Measurements from ENCODE around the gene ZNF529. TPM values are rescaled to one million over a fixed set of nuclear protein-coding genes. Genes with fewer than 3 reads are reported as not detected.
A peak's percentile ranks its signal among the peaks of the same experiment; 100 is the strongest.

The ZNF529 gene
- total and polyA plus RNA-seq, 2 of the 13 experiments (the other 11 are each of a cell fraction or from before 2014, with no cell fraction given) = 9.3 to 10.6 TPM

- in situ Hi-C loops (cut with HindIII; ENCODE audit: extremely low pct_ligation_motif_present, low pct_unique_long_range_greater_than_20kb) = no loop called here
- peak; percentile 54 for DNase-seq (ENCODE audit: low spot score)
- peak overlapping the region; percentile 42 for H2AFZ ChIP-seq (ENCODE audit: low read length)
- intact Hi-C loops (cut with micrococcal nuclease; ENCODE audit: unreplicated experiment) = loop anchor here (2.0 kb wide), 1 partner anchor 32 kb away; the partner anchor contains the start of gene ZNF529
- ATAC-seq = peak; percentile 92
- peak overlapping the region; percentile 68 for H3K27ac ChIP-seq (ENCODE audit: extremely low read length, insufficient read depth, low read length)
- no peaks in the 10 kb centered on the region for H4K20me1 ChIP-seq (ENCODE audit: insufficient read depth, low read length)
- H3K27me3 ChIP-seq (ENCODE audit: control insufficient read depth in 1 of 2, insufficient read depth in 2 of 2, low read length in 2 of 2) = no peaks in the 10 kb centered on the region; a peak in 1 of 5 replicates
- no peak for FAIRE-seq
- peaks cover 0 to 7% of the 10 kb centered on the region in 2 experiments; a peak in 2 of 5 replicates for H3K36me3 ChIP-seq (replicated peaks in 1 of 2; ENCODE audit: control insufficient read depth in 1 of 2, insufficient read depth in 2 of 2, low read length in 2 of 2)
- ChIA-PET POLR2A (interaction anchor here (1.0 to 1.8 kb wide), 11 partner anchors 10 to 990 kb away, joined by 3 to 17 read pairs (median 4); partner anchors contain the start of genes ZNF146, ZNF260, ZNF345 and ZNF461), CTCF (ENCODE audit: low intra/inter-chr PET ratio, low total read pairs) (no interaction called here)
- peak overlapping the region; percentile 87 to 94 (median 93) for H3K4me3 ChIP-seq (replicated peaks in 1 of 3; ENCODE audit: insufficient read depth in 1 of 3, low read depth in 2 of 3, low read length in 3 of 3)
- BruUV-seq (replicated peaks) = no TSS peak
- peak overlapping the region; percentile 87 for H3K9ac ChIP-seq (ENCODE audit: insufficient read depth, low read depth, low read length)
- 7% methylated on average over 3 of the region's 21 CpGs for WGBS (ENCODE audit: low lambda C conversion rate)
- H3K4me1 ChIP-seq (ENCODE audit: insufficient read depth, low read length) = peaks cover 18% of the 10 kb centered on the region
- peak overlapping the region; percentile 92 for H3K4me2 ChIP-seq (ENCODE audit: low read depth, low read length)
- no peaks in the 10 kb centered on the region for H3K9me3 ChIP-seq (ENCODE audit: low read length)
- peaks cover 8% of the 10 kb centered on the region for H3K79me2 ChIP-seq (ENCODE audit: insufficient read depth, low read length)
- TF ChIP-seq ZNF746 (CRISPR knock-in tag; IDR thresholded peaks at IDR 0.05) (no peak), ZSCAN31 (CRISPR knock-in tag; IDR thresholded peaks at IDR 0.05; ENCODE audit: low read depth) (0 out of 2 replicates have a peak, but pooled peaks have one; percentile 33), ZNF343 (CRISPR knock-in tag; IDR thresholded peaks at IDR 0.05) (no peak), SIN3B (IDR thresholded peaks at IDR 0.05; ENCODE audit: low read length) (peak; percentile 82), RFX5 (IDR thresholded peaks at IDR 0.05; ENCODE audit: low read depth, low read length) (no peak), SUZ12 (IDR thresholded peaks at IDR 0.05; ENCODE audit: low read depth, low read length) (no peak), MXI1 (IDR thresholded peaks at IDR 0.05; ENCODE audit: borderline replicate concordance, low read depth, low read length) (peak; percentile 90; the same call in 2 of the 3 replicates), GABPA (IDR thresholded peaks at IDR 0.05; ENCODE audit: low read depth, low read length) (0 out of 2 replicates have a peak, but pooled peaks have one; percentile 14), GABPA (CRISPR knock-in tag; IDR thresholded peaks at IDR 0.05; ENCODE audit: low read depth) (no peak), TFDP2 (CRISPR knock-in tag; IDR thresholded peaks at IDR 0.05) (peak; percentile 90), NR1H2 (CRISPR knock-in tag; IDR thresholded peaks at IDR 0.05; ENCODE audit: borderline replicate concordance, low read depth) (no peak), TFDP1 (CRISPR knock-in tag; IDR thresholded peaks at IDR 0.05; ENCODE audit: borderline replicate concordance) (peak; percentile 95; the same call in 1 of the 2 replicates), BCL3 (CRISPR knock-in tag; IDR thresholded peaks at IDR 0.05) (0 out of 2 replicates have a peak, but pooled peaks have one; percentile 14), DDIT3 (CRISPR knock-in tag; IDR thresholded peaks at IDR 0.05) (no peak), NCOA2 (CRISPR knock-in tag; IDR thresholded peaks at IDR 0.05) (no peak), JDP2 (CRISPR knock-in tag; IDR thresholded peaks at IDR 0.05; ENCODE audit: borderline replicate concordance) (no peak)
Observed at GRCh38 chr19:36604656-36605100, 31.6 kb upstream of the ZNF529 start.

All from HepG2 (cell line).